Measurements from ENCODE around the gene SERPIND1.

GRCh38 chr22:20799449-20799848 is 25.5 kb downstream of the SERPIND1 start:
- TF ChIP-seq TAF1 (IDR thresholded peaks at IDR 0.05; ENCODE audit: borderline replicate concordance, insufficient read depth, low read length) (no peak), REST (IDR thresholded peaks at IDR 0.05; ENCODE audit: insufficient read depth in 1 of 2, low read depth in 2 of 2, low read length in 2 of 2) (no peak), SIN3A (IDR thresholded peaks at IDR 0.05; ENCODE audit: borderline replicate concordance, insufficient read depth, low read length) (no peak)

Data from PFSK-1 (cell line).